Choroid plexus epithelial cell (primary cell): ENCODE results near the gene KCNF1.

ENCODE experiments used
- DNase-seq: peaks from one replicate; pipeline ENCODE4 v3.0.0-alpha.2; 2010; ENCODE audit warnings: low read depth
- H3K4me3 ChIP-seq: 2 replicates; pipeline ENCODE4 v1.5.1; 2011; ENCODE audit warnings: low read depth, mild to moderate bottlenecking, control low read depth, low read length, moderate library complexity
- CTCF ChIP-seq: conservative IDR thresholded peaks from 2 replicates; pipeline ENCODE4 v1.5.1; 2011; ENCODE audit warnings: low read depth, mild to moderate bottlenecking, control low read depth, inconsistent platforms, low read length, moderate library complexity

KCNF1 gene

GRCh38 chr2:10887476-10887875 lies 24.3 kb upstream of the KCNF1 start:
- DNase-seq, result no peak
- no peak overlapping the region for H3K4me3 ChIP-seq
- no peak for TF ChIP-seq CTCF

GRCh38 chr2:10889651-10890215 lies 22.0 kb upstream of the KCNF1 start:
- no peak overlapping the region for H3K4me3 ChIP-seq
- no peak for TF ChIP-seq CTCF
- DNase-seq, result no peak

GRCh38 chr2:10890706-10891270 lies 20.9 kb upstream of the KCNF1 start:
- no peak for DNase-seq
- no peak for TF ChIP-seq CTCF
- no peak overlapping the region for H3K4me3 ChIP-seq

GRCh38 chr2:10891390-10891789 lies 20.3 kb upstream of the KCNF1 start:
- DNase-seq, result no peak
- no peak for TF ChIP-seq CTCF
- no peak overlapping the region for H3K4me3 ChIP-seq

- no peak for TF ChIP-seq CTCF
- no peak for DNase-seq
- no peak overlapping the region for H3K4me3 ChIP-seq
Measured at GRCh38 chr2:10891848-10892247, 19.9 kb upstream of the KCNF1 start.

GRCh38 chr2:10892316-10892715 lies 19.4 kb upstream of the KCNF1 start:
- no peak overlapping the region for H3K4me3 ChIP-seq
- DNase-seq, result no peak
- TF ChIP-seq CTCF, result no peak

GRCh38 chr2:10892796-10893350 lies 18.9 kb upstream of the KCNF1 start:
- no peak for DNase-seq
- H3K4me3 ChIP-seq, result no peak overlapping the region
- no peak for TF ChIP-seq CTCF
